ENCODE data around the gene F10.

The F10 gene

DNA sequence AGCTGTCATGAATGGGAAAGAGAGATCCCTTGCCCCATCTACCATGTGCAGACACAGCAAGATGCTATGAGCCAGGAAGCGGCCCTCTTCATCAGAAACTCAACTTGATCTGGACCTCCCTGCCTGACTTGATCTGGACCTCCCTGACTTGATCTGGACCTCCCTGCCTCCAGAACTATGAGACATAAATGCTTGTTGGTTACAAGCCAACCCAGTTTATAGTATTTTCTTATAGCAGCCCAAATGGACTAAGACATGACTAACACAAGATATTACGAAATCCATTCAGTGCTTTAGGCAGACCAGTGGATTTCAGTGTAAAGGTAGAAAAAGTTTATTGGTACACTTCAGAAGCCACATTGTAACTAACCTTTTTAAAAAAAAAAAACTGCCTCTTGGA lies 70.3 kb downstream of the F10 start:
- TF ChIP-seq, protein P1, sequence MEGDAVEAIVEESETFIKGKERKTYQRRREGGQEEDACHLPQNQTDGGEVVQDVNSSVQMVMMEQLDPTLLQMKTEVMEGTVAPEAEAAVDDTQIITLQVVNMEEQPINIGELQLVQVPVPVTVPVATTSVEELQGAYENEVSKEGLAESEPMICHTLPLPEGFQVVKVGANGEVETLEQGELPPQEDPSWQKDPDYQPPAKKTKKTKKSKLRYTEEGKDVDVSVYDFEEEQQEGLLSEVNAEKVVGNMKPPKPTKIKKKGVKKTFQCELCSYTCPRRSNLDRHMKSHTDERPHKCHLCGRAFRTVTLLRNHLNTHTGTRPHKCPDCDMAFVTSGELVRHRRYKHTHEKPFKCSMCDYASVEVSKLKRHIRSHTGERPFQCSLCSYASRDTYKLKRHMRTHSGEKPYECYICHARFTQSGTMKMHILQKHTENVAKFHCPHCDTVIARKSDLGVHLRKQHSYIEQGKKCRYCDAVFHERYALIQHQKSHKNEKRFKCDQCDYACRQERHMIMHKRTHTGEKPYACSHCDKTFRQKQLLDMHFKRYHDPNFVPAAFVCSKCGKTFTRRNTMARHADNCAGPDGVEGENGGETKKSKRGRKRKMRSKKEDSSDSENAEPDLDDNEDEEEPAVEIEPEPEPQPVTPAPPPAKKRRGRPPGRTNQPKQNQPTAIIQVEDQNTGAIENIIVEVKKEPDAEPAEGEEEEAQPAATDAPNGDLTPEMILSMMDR (IDR thresholded peaks at IDR 0.05; ENCODE audit: extremely low read depth, missing control alignments) = no peak
- no peak for DNase-seq (ENCODE audit: low spot score)

DNA sequence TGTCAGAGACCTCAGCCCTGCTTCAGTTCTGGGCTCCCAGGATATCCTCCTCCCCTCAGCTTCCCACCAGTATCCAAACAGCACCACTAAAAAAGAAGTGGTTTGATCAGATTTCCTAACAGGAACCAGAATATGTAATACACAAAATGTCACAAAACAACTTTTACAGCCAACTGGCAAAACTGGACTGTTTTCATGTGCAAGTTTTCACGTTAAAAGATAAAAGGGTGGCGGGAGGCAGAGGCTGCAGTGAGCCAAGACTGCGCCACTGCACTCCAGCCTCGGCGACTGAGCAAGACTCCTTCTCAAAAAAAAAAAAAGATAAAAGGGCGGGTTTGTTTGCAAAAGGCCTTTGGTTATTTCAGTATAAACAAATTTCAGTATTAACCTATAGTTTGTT lies 72.8 kb downstream of the F10 start:
- TF ChIP-seq, protein P1 (IDR thresholded peaks at IDR 0.05; ENCODE audit: extremely low read depth, missing control alignments) = no peak

DNA sequence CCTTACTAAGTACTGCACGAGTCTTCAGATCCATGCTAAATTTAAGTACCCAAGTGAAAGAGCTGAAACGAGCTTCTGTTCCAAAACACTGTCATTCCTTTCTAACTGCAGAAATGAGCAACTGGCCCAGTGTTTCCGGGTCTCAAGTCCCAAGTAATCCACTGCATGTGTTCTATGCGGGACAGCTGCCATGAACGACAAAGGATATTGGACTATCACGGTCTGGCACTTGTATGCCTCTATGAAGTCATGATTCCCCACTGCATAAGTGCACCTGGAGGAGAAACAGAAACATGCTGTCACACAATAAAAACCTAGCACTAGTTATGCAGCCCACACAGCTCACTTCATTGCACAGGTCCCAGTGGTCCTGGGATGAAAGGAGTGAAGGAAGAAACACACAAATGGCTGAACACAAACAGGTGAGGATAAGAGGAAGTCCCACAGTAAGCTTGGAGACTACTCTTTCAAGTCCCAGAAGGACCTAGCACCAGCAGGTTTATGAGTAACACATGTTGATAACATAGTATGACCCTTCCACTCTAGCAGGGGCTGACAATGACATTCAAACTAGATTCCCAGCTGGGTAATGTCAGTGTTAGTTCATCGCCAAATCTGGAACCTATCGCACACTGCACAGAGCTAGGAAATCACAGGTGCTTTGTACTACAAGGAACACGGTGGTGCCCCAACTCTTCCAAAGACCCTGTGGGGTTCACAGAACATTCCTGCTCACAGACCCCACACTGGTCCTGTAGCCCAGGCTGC lies 74.6 kb downstream of the F10 start:
- DNase-seq (ENCODE audit: low spot score) = no peak

More for the DNA sequence above, 72.8 kb downstream of the F10 start:
- DNase-seq (ENCODE audit: low spot score) = no peak

More for the DNA sequence above, 74.6 kb downstream of the F10 start:
- TF ChIP-seq, protein P1 (IDR thresholded peaks at IDR 0.05; ENCODE audit: extremely low read depth, missing control alignments) = no peak

All from GM20000 (cell line).